ENCODE results near the gene MICU1.

- TF ChIP-seq CTCF (conservative IDR thresholded peaks at IDR 0.05; ENCODE audit: low read length) (no peak), EZH2phosphoT487 (IDR thresholded peaks at IDR 0.05; ENCODE audit: borderline replicate concordance, low read depth, low read length) (no peak)
These were observed 297.1 kb downstream of the MICU1 start for GRCh38 chr10:72328829-72329204.

All from OCI-LY7 (cell line).